Posterior cingulate gyrus (tissue), 11 donors: ENCODE measurements around the gene ZNF264.
"Not testable (repeated sequence)": the region's sequence is repeated elsewhere in the genome, so short reads cannot be mapped to it uniquely, and the experiment has no call there.

Source experiments
- DNase-seq, 10 donors: peaks; one replicate each; pipeline versions ENCODE4 v3.0.0 to v3.0.0-alpha.2; 2020 to 2021; ENCODE audit warnings: mixed read lengths in 3 of 10
- intact Hi-C: fragments of 100-400 bp; cut with DNase I; formaldehyde crosslinking; loops from one replicate; pipeline ENCODE4 v1.15.1; 2023

The ZNF264 gene

GRCh38 chr19:57191141-57192076, at the start of gene ZNF264:
ZNF264 (plus strand) TSS chr19:57191500; CDS start chr19:57191914, 414 bp downstream.
- intact Hi-C loops, result loop anchor here (5.0 kb wide), 1 partner anchor 91 kb away; the partner anchor contains the start of gene ZNF460
- peak; percentile 86 to 98 (median 93) for DNase-seq

GRCh38 chr19:57141699-57142098, 49.6 kb upstream of the ZNF264 start:
- intact Hi-C loops, result no loop called here
- DNase-seq, result no peak

- no peak for DNase-seq
- intact Hi-C loops, result no loop called here
Observed at GRCh38 chr19:57152921-57153320, 38.4 kb upstream of the ZNF264 start.

- DNase-seq, result no peak
- intact Hi-C loops, result no loop called here
Observed at GRCh38 chr19:57161985-57162539, 29.2 kb upstream of the ZNF264 start.

DNA sequence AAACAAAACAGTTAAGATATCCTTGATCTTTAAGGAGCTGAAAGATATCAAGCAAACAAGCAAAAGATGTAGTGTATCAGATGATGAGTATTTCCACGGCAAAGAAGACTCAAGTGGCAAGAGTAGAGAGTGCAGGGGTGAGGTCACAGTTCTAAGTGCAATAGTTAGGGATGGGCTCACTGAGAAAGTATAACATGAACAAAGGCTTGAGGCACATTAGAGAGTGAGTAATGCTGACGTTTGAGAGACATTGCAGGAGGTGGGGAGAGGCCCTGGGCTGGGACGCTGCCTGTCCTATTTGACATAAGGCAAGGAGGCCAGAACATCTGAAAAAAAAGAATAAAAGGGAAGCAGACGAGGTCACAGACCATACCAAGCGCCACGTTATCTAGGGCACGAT, 25.5 kb upstream of the ZNF264 start:
- intact Hi-C loops, result no loop called here
- DNase-seq, result no peak

DNA sequence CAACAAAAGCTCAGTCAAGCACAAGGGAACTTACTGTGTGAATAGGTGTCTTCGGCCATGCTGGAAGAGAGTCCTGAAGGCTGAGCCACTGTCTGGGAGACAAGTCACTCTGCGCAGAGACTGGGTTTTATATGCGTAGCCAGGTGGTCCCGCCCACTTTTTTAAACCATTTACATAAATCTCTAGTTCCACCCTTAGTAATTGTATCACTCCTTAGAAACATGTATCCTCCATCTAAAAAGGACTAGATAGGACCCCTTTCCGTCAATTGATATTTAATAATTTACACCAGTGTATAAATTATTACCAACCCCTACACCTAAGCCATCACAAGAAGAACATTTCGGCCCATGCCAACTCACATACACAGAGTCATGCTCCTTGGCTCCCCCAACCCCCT, 23.9 kb upstream of the ZNF264 start, which contains the start of gene DUXA:
Gene DUXA, minus strand, starts transcription at position 101 of the 400 bp plus-strand sequence. Its CDS starts 42 bp downstream, at position 59.
- intact Hi-C loops, result no loop called here
- no peak for DNase-seq

GRCh38 chr19:57171551-57172081, 19.7 kb upstream of the ZNF264 start:
- intact Hi-C loops, result no loop called here
- peak in 8 of 10 donors; percentile 18 to 87 (median 40) for DNase-seq

DNA sequence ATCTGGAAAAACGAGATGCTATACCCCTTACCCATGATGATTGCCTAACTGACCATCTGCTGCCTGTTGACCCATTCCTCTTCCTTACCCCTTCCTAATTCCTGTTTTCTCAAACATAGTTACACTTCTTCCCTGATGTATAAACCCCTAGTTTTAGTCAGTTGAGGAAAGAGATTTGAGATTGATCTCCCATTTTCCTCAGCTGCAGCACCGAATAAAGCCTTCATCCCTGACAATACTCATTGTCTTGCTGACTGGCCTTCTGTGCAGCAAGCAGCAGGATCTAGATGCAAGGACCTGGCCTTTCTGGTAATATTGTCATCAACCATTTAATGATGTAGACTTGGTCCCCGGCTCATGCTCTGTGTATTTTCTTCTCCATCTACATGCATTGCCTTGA, 999 bp upstream of the ZNF264 start:
- intact Hi-C loops, result loop anchor here (5.0 kb wide), 1 partner anchor 92 kb away; the partner anchor contains the start of gene ZNF460
- no peak for DNase-seq

DNA sequence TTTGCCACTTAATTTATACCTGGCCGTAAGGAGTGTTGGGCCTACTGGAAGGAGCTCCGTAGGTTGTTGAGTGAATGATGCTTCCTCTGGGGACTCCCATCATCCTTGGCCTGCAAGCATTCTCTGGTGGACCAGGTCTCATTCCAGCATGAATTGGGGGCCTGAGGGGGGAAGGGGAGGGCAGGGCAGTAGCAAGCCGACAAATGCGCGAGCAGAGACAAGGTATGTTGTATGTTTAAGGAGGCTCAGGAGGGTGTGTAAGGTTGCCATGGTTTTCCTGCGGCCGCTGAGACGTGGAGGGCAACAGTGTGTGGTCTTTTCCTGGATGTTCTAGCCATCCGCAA, 749 bp downstream of the ZNF264 start:
- intact Hi-C loops, result loop anchor here (5.0 kb wide), 1 partner anchor 90 kb away; the partner anchor contains the start of gene ZNF460
- no peak for DNase-seq

DNA sequence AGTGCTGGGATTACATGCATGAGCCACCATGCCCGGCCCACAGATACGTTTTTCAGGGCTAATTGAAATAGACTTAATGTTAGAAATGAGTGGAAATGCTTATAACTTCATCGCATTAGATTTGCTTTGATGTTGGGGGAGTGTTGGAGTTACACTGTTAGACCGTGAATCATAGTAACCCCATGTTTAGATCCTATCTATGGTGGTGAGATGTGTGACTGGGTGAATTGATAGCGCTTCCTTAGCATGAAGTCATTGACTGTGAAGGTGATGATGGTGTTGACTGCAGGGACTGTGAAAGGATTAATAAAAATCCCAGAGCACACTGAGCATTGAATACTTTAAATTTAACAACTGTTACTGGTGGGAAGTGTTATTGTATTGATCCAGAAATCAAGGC, 1.7 kb downstream of the ZNF264 start:
- intact Hi-C loops, result loop anchor here (5.0 kb wide), 1 partner anchor 89 kb away; the partner anchor contains the start of gene ZNF460
- DNase-seq, result no peak

DNA sequence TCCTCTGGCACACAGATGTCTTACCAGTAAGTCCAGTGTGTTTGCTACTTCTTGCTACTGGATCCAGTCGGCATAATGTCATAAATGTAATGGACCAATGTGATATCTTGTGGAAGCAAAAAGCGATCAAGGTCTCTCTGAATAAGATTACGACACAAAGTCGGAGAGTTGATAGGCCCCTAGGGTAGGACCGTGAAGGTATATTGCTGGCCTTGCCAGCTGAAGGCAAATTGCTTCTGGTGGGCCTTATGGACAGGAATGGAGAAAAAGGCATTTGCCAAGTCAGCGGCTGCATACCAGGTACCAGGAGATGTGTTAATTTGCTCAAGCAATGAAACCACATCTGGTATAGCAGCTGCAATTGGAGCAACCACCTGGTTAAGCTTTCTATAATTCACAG, 6.6 kb downstream of the ZNF264 start:
- intact Hi-C loops, DNase-seq: not testable (repeated sequence)

- intact Hi-C loops, result no loop called here
- no peak for DNase-seq
Observed at GRCh38 chr19:57202160-57202559, 10.9 kb downstream of the ZNF264 start.

- intact Hi-C loops, result no loop called here
- DNase-seq, result no peak
Observed at GRCh38 chr19:57210381-57210780, 19.1 kb downstream of the ZNF264 start.

GRCh38 chr19:57212109-57212508, 20.8 kb downstream of the ZNF264 start:
- DNase-seq, result no peak
- intact Hi-C loops, result no loop called here

DNA sequence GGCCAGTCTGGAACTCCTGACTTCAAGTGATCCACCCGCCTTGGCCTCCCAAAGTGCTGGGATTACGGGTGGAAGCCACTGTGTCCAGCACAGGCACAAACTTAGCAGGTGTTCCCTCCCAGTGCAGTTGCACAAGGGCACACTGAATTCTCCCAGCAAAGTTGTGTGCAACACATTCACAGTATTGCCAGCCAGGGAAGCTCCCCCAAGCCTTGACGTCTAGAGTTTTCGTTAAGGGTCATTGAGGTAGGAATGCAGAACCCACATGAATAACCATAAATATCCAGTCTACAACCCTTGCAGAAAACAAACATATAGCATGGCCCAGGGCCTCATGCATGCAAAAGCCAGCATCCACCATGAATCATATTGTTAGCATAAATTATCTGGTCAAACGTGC, 36.2 kb downstream of the ZNF264 start:
- DNase-seq, result no peak
- intact Hi-C loops, result no loop called here

DNA sequence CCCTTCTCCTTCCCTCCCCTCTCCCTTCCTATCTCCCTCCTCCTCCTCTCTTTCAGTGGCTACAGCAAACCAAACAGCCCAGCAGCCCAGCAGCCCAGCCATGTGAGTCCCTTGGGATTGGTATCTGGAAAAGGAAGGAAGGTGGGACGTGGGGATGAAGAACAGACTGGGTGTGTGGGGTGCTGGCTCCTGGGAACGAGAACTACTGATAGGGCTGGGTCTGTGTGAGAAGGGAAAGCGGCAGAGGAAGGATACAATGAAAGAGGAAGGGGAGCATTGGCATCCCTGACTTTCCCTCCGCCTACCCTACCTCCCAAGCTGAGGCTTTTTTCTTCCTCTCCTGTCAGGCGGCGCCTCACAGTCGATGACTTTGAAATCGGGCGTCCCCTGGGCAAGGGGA, 40.4 kb downstream of the ZNF264 start:
- DNase-seq, result no peak
- intact Hi-C loops, result no loop called here

DNA sequence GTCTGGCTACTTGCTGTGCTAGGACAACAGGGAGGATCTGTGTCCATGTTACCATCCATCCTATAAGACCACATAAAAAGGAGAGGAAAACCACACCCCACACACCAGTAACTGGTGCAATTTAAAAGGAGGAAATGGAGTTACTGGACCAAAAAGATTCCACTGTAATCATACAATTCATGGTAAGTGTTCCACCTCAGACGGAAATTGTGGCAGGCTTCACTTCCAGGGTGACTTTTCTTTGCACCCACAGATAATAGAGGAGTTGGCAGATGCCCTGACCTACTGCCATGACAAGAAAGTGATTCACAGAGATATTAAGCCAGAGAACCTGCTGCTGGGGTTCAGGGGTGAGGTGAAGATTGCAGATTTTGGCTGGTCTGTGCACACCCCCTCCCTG, 41.9 kb downstream of the ZNF264 start:
- DNase-seq, result no peak
- intact Hi-C loops, result no loop called here

DNA sequence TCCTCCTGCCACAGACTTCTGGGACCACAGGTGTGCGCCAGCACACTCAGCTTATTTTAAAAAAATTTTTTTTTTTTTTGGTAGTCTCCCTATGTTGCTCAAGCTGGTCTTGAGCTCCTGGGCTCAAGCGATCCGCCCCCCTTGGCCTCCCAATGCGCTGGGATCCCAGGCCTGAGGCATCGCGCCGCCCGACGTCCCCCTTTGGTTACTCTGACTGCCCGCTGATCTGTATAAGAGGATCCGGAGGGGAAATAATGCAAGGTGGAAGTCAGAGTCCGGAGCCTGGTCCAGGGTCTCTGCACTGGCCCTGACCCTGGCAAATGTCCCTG, 48.6 kb downstream of the ZNF264 start:
- peak in 1 of 10 donors; percentile 14 for DNase-seq
- intact Hi-C loops, result loop anchor here (1.0 kb wide), 1 partner anchor 40 kb away; the partner anchor contains the start of gene ZNF460

DNA sequence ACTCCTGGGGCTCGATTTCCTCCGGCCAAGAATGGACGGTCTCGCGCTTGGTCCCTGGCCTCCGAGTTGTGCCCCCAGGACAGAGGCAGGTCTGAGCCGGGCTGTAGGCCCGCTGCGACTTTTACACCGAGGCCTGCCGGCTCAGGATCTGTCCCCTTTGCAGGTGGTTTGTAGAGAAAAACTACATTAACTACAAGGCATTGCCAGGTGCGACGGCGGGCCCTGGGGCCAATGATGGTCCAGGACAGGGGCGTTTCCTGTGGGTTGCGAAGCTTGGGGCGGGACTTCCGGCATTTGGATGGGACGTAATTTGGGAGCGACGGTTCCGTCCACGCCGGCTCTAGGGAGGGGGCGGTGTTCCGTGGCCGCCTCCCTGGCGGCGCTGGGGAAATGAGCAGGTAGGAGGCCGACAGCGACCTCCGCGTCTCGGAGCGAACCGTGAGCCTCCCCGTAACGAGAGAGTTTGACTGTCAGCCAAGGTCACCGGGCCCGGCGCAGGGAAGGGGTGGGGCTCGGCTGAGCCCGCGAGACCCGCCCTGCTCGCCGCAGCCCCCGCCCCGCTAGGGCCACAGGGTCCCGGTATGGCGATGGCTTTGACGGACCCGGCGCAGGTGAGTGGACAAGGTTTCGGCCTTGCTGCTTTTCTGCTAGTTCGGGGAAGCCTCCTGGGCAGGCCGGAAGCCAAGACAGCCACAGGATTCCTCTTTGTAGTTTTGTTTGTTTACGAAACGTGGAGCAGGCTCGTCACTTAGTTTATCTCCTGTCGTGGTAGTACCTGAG, 49.2 kb downstream of the ZNF264 start, which contains the start of gene ZNF805:
Gene ZNF805, plus strand, starts transcription at position 322 of the 780 bp plus-strand sequence. Its CDS starts 260 bp downstream, at position 582.
- DNase-seq, result peak; percentile 91 to 99 (median 96)
- intact Hi-C loops, result loop anchor here (1.0 kb wide), 1 partner anchor 40 kb away; the partner anchor contains the start of gene ZNF460

DNA sequence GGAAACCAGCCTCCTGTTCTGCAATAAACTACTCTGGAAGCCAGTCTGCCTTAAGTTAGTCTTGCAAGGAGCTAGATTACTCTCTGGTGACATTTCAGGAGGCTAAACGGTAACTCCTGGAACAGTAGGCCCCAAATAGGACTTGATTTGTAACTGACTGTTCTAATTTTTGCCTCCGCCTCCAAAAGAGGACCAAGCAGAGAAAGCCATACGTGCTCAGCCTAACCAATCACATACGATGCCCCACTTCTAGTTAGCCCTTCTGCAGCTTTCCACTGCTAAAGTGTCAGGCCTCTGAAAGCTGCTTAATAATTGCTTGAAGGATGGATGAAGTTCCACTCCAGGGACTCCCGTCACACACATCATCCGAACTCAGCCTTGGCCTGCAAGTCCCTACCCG, 49.9 kb downstream of the ZNF264 start:
- DNase-seq, result no peak
- intact Hi-C loops, result no loop called here
